CD4-positive, alpha-beta T cell (primary cell): ENCODE data around the gene KRTAP5-3. TPM values are rescaled to one million over a fixed set of nuclear protein-coding genes. Genes with fewer than 3 reads are reported as not detected.
A peak's percentile ranks its signal among the peaks of the same experiment; 100 is the strongest.
"Not testable (repeated sequence)": the region's sequence is repeated elsewhere in the genome, so short reads cannot be mapped to it uniquely, and the experiment has no call there.

Experiments
- ATAC-seq: fragments of 200-7000 bp; cut with Tn5 transposase; one replicate; pipeline ENCODE4 v1.10.0; 2022; ENCODE audit warnings: mild to moderate bottlenecking; ENCODE audit not compliant: poor library complexity
- CTCF ChIA-PET: fragments of 350-600 bp; sonication (Branson Sonifier 250); formaldehyde crosslinking; loops from one replicate; lab custom pipeline; 2021; ENCODE audit warnings: antibody characterized with exemption, inconsistent platforms; lab: Charles Lee
- POLR2A ChIA-PET: fragments of 350-600 bp; sonication (Branson Sonifier 250); formaldehyde crosslinking; loops from one replicate; lab custom pipeline; 2021; ENCODE audit warnings: antibody characterized with exemption, inconsistent platforms; lab: Charles Lee
- DNase-seq, 14 experiments: peaks; one replicate each; pipeline ENCODE4 v3.0.0-alpha.2; 2013 to 2020; ENCODE audit warnings: mixed read lengths in 2 of 14
- H3K27ac ChIP-seq, 2 donors: one replicate each; pipeline versions ENCODE4 v1.5.1 to v1.7.0; 2013; ENCODE audit warnings: low read length in 2 of 2, low read depth in 1 of 2, mild to moderate bottlenecking in 1 of 2
- H3K27me3 ChIP-seq, 2 experiments: 1 replicate in 1 of 2; 2 replicates in 1 of 2; pipeline versions ENCODE4 v1.6.1 to v1.7.0; 2013; ENCODE audit warnings: low read length in 2 of 2, control low read depth in 1 of 2, mild to moderate bottlenecking in 1 of 2, moderate library complexity in 1 of 2; ENCODE audit not compliant: insufficient read depth in 2 of 2, control insufficient read depth in 1 of 2
- H3K36me3 ChIP-seq: one replicate; pipeline ENCODE4 v1.6.1; 2013; ENCODE audit warnings: low read length, control low read depth; ENCODE audit not compliant: insufficient read depth
- H3K4me1 ChIP-seq: one replicate; pipeline ENCODE4 v1.6.1; 2013; ENCODE audit warnings: low read length, control low read depth; ENCODE audit not compliant: insufficient read depth
- H3K4me3 ChIP-seq: one replicate; pipeline ENCODE4 v1.5.1; 2013; ENCODE audit warnings: mild to moderate bottlenecking, low read length, moderate library complexity
- H3K9me3 ChIP-seq, 2 experiments: 1 replicate in 1 of 2; 2 replicates in 1 of 2; pipeline versions ENCODE4 v1.6.1 to v1.7.0; 2013; ENCODE audit warnings: low read length in 2 of 2, mild to moderate bottlenecking in 2 of 2, control low read depth in 1 of 2, moderate library complexity in 1 of 2; ENCODE audit not compliant: control insufficient read depth in 1 of 2, insufficient read depth in 1 of 2
- H3K27ac Mint-ChIP-seq: one replicate; pipeline ENCODE4 v1.8.0; 2020; ENCODE audit warnings: mixed read lengths
- H3K27me3 Mint-ChIP-seq: one replicate; pipeline ENCODE4 v1.8.0; 2021; ENCODE audit warnings: mixed read lengths
- H3K36me3 Mint-ChIP-seq: one replicate; pipeline ENCODE4 v1.8.0; 2021; ENCODE audit warnings: low read depth, mixed read lengths
- H3K4me1 Mint-ChIP-seq: one replicate; pipeline ENCODE4 v1.8.0; 2021; ENCODE audit warnings: low read depth, mixed read lengths
- H3K4me3 Mint-ChIP-seq: one replicate; pipeline ENCODE4 v1.8.0; 2020; ENCODE audit warnings: mild to moderate bottlenecking, mixed read lengths
- H3K9me3 Mint-ChIP-seq: one replicate; pipeline ENCODE4 v1.8.0; 2020; ENCODE audit warnings: mixed read lengths
- intact Hi-C, 2 experiments: fragments of 100-400 bp; cut with DNase I in 1 of 2; cut with micrococcal nuclease in 1 of 2; formaldehyde crosslinking; loops; one replicate each; pipeline versions ENCODE4 v1.15.1 to v1.9.0; 2023 to 2025; cut with DNase I, micrococcal nuclease
- total RNA-seq, 174 experiments: library from RNA in 2 of 174; stranded (reverse) in 2 of 174; gene quantifications; one replicate each; pipeline ENCODE4 v1.2.3 and lab custom pipeline; 2021 to 2026
- TF ChIP-seq, protein P1 (sequence below): fragments of 200-600 bp; IDR thresholded peaks from one replicate; pipeline ENCODE4 v1.8.0; 2022; ENCODE audit warnings: antibody characterized with exemption, mild to moderate bottlenecking

Gene KRTAP5-3
- total RNA-seq, 2 experiments from 2014 or later = not detected

DNA sequence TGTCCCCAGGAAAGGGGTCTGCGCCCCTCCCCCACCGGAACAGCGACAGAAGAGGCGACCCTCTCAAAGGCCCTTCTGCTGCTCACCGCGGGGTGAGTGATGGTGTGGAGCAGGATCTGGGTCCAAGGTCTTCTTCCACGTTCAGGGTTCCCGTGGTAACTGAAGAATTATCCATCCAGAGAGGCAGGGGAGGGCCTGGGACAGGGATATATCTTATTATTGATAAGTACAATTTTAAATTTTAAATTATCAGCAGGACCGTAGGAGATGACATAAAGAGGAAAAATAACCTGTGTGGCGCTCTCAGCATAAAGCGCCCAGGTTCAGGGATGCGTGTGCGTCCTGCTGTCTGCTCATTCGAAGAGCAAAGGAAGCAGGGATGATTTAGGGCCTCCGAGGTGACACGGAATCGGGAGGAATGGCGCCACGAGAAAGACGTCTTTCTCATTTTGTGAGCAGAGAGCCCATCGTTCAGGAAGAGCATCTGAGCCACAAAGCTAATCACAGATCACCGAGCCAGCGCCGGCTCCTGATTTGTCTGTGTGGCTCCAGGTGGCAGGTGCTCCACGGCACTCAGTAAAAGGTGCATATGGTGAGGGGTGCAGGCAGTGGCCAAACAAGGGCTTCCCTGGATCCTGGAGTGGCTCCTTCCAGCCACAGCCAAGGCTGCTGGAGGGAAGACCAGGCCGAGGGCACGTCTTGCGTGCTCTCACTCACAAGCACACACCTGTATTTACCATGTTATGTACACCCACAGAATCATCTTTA, 40.6 kb upstream of the KRTAP5-3 start:
- Histone ChIP-seq H3K36me3 (no peaks in the 10 kb centered on the region), H3K4me3 (no peak overlapping the region), H3K4me1 (peaks cover 6% of the 10 kb centered on the region), H3K27ac (no peak overlapping the region), H3K27me3 (no peaks in the 10 kb centered on the region), H3K9me3 (peaks cover 0 to 4% of the 10 kb centered on the region in 2 experiments)
- intact Hi-C loops = no loop called here
- no peaks in the 10 kb centered on the region for H3K9me3 Mint-ChIP-seq
- ChIA-PET CTCF (no interaction called here), POLR2A (no interaction called here)
- TF ChIP-seq, protein P1, sequence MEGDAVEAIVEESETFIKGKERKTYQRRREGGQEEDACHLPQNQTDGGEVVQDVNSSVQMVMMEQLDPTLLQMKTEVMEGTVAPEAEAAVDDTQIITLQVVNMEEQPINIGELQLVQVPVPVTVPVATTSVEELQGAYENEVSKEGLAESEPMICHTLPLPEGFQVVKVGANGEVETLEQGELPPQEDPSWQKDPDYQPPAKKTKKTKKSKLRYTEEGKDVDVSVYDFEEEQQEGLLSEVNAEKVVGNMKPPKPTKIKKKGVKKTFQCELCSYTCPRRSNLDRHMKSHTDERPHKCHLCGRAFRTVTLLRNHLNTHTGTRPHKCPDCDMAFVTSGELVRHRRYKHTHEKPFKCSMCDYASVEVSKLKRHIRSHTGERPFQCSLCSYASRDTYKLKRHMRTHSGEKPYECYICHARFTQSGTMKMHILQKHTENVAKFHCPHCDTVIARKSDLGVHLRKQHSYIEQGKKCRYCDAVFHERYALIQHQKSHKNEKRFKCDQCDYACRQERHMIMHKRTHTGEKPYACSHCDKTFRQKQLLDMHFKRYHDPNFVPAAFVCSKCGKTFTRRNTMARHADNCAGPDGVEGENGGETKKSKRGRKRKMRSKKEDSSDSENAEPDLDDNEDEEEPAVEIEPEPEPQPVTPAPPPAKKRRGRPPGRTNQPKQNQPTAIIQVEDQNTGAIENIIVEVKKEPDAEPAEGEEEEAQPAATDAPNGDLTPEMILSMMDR = no peak
- no peaks in the 10 kb centered on the region for H3K4me1 Mint-ChIP-seq
- ATAC-seq (no peak), DNase-seq (peak in 1 of 14 experiments; percentile 11)
- no peaks in the 10 kb centered on the region for H3K36me3 Mint-ChIP-seq
- H3K4me3 Mint-ChIP-seq = no peak overlapping the region
- peaks cover 13% of the 10 kb centered on the region for H3K27me3 Mint-ChIP-seq
- H3K27ac Mint-ChIP-seq = no peak overlapping the region

DNA sequence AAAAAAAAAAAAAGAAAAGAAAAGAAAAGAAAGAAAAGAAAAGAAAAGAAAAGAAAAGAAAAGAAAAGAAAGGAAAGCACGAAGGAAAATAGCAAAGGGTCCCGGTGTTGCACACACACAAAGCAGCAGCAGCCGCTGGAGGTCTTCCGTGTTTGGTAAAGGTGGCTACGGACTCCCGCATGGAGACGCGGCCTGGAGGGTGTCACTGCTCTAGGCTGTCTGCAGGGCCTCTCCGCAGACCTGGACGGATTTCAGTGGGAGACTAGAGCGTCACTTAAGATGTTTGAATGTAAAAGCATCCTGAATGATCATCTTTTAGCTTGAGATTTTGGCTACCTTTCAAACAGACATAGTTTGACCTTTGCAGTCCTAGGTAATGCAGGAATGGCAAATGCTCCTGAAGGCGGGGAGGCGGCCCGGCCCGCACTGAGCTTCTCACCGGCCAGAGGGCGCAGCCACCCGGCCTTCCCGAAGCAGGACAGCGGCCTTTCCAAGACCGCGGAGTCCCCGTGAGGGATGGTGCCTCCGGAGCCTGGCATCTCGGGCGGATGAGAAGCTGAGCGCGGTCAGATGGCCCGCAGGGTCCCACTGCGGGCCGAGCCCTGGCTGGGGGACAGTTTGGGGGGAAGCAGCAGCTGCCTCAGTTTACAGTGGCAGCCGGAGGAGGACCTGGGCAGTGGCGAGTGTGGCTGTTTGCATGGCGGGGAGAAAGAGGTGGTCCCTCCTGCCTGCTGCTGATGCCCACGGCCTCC, 39.8 kb upstream of the KRTAP5-3 start:
- intact Hi-C loops = no loop called here

DNA sequence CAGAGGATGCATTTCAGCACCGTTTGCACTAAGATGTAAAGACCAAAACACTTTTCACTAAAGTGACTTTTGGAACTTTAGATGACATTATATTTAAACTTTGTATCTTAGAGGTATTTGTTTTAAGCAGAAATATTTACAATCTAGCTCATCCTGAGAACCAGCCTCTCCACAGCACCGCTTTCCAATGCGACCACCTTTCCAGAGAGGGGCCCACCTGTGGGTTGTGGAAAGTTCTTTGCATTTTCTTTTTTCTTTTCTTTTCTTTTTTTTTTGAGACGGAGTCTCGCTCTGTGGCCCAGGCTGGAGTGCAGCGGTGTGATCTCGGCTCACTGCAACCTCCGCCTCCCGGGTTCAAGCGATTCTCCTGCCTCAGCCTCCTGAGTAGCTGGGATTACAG, 38.3 kb upstream of the KRTAP5-3 start:
- H3K9me3 Mint-ChIP-seq, DNase-seq, intact Hi-C loops, H3K27ac ChIP-seq, H3K27ac Mint-ChIP-seq, H3K9me3 ChIP-seq, H3K27me3 ChIP-seq, H3K36me3 ChIP-seq, H3K36me3 Mint-ChIP-seq, H3K4me1 Mint-ChIP-seq, H3K4me3 ChIP-seq, CTCF ChIA-PET, ATAC-seq, H3K4me3 Mint-ChIP-seq, POLR2A ChIA-PET, H3K4me1 ChIP-seq: not testable (repeated sequence)
- peaks cover 12% of the 10 kb centered on the region for H3K27me3 Mint-ChIP-seq

More for the DNA sequence above, 39.8 kb upstream of the KRTAP5-3 start:
- ChIA-PET POLR2A (no interaction called here), CTCF (no interaction called here)
- Histone ChIP-seq H3K27me3 (no peaks in the 10 kb centered on the region), H3K4me1 (peaks cover 5% of the 10 kb centered on the region), H3K9me3 (peaks cover 0 to 1% of the 10 kb centered on the region in 2 experiments), H3K27ac (no peak overlapping the region), H3K36me3 (no peaks in the 10 kb centered on the region), H3K4me3 (no peak overlapping the region)
- no peaks in the 10 kb centered on the region for H3K9me3 Mint-ChIP-seq
- TF ChIP-seq, protein P1 = no peak
- no peaks in the 10 kb centered on the region for H3K4me1 Mint-ChIP-seq
- H3K27ac Mint-ChIP-seq = no peak overlapping the region
- H3K27me3 Mint-ChIP-seq = peaks cover 12% of the 10 kb centered on the region
- ATAC-seq = no peak
- H3K36me3 Mint-ChIP-seq = no peaks in the 10 kb centered on the region
- H3K4me3 Mint-ChIP-seq = no peak overlapping the region
- DNase-seq = no peak
